Ammon's horn (tissue), 1 donor: ENCODE results near the gene HARS1.
"Not testable (repeated sequence)": the region's sequence is repeated elsewhere in the genome, so short reads cannot be mapped to it uniquely, and the experiment has no call there.

Experiments used
- DNase-seq: peaks from one replicate; pipeline ENCODE4 v3.0.0-alpha.2; 2016; ENCODE audit warnings: low spot score

Gene HARS1

DNA sequence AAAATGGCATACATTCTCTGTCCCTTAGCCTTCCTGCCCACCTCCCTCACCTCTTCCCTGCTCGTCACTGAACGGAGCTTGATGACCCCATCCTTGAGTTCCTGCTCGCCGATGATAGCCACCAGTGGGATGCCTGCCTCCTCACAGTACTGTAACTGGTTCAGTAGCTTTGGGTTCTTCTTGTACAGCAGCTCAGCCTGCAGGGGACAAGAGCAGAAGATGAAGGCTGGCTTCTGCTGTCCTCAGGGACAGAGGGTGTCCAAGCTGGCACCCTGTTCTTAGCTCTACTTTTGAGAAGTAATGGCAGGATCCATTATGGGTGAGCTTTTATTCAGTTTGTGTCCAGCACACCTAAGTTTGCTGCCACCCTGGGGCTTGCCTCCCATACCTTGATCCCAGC lies 16.5 kb downstream of the HARS1 start:
- DNase-seq: no peak

DNA sequence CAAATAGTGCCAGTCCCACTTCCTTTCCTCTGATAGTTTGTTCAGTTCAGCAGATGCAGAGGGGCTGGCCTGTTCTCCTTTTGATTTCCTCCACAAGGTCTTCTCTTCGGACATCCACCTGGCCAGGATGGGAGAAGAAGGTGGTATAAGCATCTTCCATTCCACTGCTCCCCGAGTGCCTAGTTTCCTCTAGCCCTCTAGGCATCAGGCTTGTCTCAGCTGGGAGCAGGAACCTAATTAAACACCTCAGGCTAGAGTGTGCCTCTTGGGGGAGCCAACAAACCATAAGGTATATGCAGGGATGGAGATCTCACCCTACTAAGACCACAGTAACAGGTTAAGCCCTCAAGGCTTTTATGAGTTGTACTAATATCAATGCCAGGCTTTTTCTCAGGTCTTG lies 17.0 kb downstream of the HARS1 start:
- DNase-seq: no peak

DNA sequence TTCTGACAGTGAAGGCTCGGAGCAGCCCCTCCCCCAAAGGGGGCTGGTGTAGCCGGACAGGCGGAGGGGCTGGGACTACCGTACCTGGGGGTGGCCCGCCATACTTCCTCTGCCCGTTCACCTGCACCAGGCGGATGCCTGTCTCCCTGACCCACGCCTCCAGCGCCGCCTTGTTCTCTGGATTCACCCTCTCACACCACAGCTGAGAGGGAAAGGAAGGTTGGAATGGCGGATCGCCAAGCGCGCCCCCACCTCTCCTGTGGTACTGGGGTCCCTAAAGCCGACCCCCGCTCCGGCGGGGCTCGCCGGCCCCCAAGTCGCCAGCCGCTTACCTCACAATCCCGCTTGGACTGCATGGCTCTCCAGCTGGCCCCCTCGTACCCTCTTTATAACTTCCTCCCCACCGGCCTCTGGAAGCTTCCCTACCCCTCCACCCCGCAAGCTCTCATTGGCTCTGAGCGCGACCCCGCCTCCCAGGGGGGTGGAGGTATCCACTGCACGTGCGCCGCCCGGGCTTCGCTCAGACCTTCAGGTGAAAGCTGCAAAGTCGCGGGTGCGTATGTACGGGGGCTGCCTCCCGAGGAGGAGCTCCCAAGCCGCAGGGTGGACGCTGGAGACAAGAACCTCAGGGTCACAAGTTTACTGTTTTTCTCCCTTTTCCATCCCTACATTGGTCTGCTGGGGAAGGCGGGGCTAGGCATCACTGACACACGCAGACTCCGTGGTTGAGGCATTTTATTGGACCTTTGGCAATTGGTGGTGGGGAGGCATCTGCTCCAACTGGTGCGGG lies 17.8 kb downstream of the HARS1 start, which contains the start of gene DND1:
Gene DND1 (minus strand): TSS at position 390 of the 790 bp plus-strand sequence. CDS start 34 bp downstream, at position 356.
- no peak for DNase-seq

DNA sequence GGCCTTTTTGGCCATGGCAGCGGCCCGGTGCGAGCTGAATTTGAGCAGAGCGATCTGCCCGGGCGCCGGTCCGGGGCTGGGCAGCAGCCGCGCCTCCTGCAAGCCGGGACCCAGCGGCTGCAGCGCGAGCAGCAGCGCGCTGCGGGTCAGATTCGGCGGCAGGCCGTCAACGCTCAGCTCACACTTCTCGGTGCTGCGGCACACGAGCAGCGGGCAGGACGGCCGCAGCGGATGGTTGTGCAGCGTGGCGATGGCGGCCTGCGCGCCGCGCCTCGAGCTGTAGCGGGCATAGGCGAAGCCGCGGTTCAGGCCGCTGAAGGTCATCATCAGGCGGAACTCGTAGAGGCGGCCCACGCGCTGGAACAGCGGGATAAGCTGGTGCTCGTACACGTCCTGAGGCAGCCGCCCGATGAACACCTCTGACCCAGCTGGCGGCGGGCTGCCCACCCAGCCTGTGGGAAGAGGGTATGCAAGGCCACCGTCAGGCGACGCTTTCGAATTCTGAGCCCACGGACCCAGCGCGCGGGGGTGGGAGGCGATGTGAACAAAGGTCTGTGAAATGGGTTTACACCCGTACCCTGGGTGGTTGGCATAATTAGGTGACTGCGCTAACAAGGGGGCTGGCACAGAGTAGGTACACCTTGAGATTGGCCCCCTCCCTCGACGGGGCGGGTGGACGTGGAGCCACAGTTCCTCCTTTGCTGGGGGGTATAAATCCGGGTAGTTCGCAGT lies 18.5 kb downstream of the HARS1 start:
- no peak for DNase-seq

DNA sequence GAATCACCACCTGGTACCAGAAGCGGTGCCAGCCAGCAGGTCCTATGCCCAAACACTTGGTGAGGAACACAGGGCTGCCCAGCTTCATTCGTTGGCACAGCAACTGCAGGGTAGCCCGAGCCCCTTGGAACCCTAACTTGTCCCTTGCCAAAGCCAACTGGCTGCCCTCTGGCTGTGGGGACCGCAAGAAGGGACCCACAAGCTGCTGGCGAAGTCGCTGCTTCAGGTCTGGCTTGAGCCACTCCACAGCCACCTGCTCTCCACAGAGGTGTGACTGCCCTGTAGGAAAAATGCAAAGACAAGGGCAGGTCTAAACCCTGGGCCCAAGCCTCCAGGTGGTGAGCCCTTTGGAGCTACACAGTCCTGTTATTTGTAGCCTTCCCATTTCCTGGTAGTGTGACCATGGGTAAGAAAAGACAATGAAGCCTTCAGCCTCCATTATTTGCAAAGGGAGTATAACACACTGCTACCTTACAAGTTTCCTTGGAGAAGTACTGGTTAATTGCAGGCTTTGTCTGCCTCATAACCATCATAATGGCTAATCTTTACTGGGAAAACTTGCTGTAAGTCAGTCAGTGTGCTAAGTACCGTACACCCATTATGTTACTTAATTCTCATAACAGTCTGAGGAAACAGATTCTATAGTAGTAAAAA lies 19.6 kb downstream of the HARS1 start:
- no peak for DNase-seq

DNA sequence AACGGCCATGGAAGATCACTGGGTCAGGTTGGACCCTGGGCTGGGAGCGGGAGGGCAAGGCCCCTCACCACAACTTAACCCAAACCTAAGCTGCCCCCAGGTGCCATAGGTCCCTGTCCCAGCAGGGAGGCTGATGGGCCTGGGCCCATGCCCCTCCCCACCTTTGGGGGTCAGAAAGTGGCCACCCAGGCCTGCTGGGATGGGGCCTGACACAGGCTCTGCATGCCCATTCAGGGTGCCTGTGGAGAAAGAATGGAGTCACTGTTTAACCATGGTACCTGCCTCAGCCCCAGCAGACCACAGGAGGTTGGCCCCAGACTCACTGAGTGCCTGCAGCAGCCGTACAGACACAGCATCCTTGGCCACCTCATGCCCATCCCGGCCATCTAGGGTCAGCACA lies 20.1 kb downstream of the HARS1 start:
- not testable (repeated sequence) for DNase-seq

DNA sequence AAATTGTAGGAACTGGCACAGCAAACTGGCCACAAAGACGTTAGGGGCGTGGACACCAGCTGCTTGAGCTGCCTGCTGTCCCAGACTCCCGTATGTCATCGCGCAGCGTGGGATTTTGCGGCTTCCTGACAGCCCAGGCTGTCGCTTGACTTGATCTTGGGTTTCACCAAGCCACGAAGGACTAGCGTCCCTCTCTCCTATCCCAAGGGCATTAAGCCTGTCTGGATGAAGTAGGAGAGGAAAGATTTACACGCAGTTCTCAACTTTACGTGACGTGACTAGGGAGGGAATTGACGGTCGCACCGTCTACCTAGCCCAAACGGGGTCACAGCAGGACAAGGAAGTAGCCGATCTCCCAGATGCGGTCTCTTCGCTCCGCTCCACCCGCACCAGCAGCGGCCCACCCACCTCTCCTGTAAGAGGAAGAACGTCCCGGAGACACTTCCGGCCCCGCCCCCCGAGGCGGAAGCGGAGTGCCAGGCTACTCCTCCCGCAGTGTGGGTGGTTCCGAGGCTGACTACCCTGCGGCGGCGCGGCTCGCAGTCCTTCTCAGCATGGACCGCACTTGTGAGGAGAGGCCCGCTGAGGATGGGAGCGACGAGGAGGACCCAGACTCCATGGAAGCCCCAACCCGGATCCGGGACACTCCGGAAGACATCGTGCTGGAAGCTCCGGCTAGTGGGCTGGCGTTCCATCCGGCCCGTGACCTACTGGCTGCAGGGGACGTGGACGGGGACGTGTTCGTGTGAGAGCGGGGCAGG lies 26.6 kb downstream of the HARS1 start, which contains the start of gene WDR55:
Gene WDR55 (plus strand): TSS at position 546 of the 761 bp plus-strand sequence. CDS start 9 bp downstream, at position 555.
- DNase-seq: peak; percentile 97

DNA sequence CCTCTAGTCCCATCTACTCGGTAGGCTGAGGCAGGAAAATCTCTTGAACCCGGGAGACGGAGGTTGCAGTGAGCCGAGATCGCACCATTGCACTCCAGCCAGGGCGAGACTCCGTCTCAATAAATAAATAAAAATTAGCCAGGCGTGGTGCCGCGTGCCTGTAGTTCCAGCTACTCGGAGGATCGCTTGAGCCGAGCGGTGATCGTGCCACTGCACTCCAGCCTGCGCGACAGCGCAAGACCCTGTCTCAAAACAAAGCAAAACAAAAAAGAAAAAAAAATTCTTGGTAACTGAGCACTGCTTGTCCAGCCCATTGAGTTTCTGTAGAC lies 27.2 kb downstream of the HARS1 start:
- DNase-seq: no peak

DNA sequence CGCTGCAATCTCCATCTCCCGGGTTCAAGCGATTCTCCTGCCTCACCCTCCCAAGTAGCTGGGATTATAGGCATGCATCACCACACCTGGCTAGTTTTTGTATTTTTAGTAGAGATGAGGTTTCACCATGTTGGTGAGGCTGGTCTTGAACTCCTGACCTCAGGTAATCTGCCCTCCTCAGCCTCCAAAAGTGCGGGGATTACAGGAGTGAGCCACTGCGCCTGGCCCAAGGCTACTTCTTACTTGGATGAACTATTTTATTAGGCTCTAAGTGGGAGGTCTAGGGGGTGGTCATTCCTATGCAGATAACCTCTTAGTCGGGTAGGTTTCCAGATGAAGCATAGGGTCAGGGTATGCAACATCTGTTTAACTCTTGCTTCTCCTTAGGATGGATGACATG lies 30.8 kb downstream of the HARS1 start:
- not testable (repeated sequence) for DNase-seq

DNA sequence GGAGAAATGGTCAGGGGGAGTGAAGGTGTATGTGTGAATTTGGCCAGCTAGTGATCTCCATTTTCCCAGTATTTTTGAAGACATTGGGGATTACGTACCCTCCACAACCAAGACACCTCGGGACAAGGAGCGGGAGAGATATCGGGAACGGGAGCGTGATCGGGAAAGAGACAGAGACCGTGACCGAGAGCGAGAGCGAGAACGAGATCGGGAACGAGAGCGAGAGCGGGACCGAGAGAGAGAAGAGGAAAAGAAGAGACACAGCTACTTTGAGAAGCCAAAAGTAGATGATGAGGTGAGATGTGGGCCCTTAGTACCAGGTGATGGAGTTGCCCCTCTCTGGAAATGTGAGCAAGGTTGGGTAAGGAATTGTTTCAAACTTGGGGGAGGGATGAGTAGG lies 32.3 kb downstream of the HARS1 start:
- no peak for DNase-seq

DNA sequence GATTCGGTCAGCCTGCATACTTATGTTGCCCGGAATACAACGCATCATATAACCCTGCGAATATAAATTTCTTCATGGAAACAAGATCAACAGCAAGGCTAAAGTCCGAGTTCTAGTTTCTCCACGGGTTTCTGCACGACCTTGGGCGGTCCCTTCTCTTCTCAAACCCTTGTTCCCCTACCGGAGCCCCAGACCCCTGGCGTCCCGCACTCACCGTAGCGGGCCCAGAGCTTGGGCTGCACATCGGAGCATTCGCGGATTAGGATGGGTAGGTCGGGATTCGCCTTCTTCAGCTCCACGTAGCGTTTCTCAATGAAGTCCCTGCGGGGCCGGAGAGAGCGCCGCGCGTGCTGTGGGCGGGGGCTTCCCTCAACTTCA lies 44.1 kb downstream of the HARS1 start:
- no peak for DNase-seq

DNA sequence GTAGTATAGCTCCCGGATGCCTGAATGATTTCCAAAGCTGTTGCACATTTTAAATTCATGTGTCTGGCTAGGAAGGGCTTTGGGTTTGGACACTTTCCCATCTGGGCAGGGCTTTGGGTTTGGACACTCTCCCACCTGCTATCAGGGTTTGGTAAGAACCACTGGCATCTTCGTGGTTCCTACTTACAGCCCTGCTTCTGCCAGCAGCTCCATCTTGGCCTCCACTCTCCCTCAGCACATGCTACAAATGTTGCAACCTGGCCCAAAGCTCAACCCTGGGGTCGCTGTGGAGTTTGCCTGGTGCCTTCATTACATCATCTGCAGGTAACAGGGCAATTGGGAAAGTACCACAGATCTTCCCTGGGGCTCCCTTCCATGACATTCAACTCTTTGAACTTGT lies 48.5 kb downstream of the HARS1 start:
- DNase-seq: no peak

DNA sequence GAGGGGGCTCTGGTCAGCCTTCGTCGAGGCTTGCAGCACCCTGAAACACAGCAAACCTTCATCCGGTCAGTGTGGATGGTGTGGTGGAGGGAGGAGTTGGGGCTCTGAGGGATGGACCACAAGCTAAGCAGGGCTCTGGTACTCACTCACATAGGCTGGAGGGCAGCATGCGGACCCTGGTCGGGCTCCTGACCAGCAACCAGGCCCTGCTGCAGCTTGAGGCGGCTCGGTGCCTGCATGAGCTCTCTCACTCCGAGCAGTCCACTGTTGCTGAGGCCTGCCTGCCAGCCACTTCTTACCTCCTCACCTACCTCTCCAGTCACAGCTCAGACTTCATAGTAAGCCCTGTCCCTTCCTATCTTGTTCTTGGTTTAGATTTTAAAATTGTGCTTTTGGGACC lies 49.5 kb downstream of the HARS1 start:
- no peak for DNase-seq

DNA sequence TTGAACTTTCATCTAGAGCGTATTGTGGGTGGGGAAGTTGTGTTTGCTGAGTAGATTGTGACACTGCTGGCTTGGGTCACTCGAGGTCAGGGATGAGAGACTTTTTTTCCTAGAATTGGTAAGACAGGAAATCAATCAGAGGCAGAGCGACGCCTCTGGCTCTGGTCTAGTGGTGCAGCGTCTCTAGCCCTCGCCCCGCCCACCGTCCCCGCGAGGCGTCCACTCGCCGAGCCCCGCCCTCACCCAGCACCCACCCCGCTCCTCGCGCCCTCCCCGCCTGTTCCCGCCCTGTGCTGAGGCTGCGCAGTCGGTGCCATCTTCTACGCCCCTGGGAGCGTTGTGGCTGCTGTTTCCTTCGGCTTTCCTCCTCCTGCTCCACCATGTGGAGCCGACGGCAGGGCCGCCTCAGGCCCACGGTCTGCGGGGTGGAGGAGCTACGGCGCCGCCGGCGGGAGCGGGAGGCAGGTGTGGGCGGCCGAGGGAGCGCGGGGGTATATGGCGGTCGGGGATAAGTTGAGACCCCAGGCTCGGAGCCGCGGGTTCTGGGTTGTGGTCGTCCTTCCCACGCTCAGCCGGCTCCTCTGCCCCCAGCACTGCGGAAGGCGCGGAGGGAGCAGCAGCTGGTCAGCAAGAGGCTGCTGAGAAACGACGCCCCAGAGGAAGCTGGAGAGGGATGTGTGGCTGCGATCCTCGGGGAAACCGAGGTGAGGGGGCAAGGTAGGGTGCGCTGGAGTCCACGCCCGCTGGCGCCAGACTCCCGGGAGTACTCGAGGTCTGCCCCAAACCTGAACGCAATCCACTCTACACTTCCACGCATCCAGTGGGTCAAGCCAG lies 51.8 kb downstream of the HARS1 start, which contains the start of gene TMCO6:
Gene TMCO6 (plus strand): TSS at position 304 of the 834 bp plus-strand sequence. CDS start 77 bp downstream, at position 381.
- DNase-seq: peak; percentile 99

DNA sequence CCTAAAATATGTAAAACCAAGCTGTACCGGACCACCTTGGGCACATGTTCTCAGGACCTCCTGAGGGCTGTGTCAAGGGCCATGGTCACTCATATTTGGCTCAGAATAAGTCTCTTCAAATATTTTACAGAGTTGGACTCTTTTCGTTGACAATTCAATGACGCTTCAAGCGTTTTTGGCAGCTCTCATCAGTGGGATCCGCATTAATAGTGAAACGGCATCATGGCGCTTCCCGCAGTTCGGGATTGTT lies 52.3 kb downstream of the HARS1 start:
- DNase-seq: not testable (repeated sequence)

DNA sequence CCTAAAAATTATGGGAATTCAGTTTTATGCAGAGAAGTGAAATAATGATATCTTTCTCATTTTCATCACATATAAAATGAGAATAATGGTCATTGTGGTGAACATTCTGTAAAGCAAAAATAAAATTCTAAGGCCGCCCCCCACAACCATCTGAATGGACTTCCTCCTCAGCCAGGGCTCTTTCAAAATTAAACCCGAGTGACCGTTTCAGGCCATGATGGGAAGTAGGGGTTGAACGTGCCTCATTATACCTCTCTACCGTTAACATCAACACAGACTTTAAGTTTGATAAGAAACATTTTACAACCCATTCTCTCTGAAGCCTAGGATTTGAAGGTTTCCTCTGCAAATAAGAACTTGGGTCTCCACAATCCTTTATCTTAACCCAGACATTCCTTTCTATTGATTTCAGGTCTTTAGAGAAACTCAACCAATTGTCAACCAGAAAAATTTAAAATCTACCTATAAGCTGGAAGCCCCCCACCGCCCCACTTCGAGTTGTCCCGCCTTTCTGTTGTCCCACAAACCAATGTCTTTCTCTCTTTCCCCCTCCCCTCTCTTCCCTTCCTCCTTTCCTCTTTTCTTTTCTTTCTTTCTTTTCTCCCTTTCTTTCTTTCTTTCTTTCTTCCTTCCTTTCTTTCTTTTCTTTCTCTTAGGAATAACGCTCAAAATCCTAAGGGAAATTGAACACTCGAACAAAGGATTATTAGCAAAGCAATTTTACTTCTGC lies 53.6 kb downstream of the HARS1 start:
- no peak for DNase-seq

DNA sequence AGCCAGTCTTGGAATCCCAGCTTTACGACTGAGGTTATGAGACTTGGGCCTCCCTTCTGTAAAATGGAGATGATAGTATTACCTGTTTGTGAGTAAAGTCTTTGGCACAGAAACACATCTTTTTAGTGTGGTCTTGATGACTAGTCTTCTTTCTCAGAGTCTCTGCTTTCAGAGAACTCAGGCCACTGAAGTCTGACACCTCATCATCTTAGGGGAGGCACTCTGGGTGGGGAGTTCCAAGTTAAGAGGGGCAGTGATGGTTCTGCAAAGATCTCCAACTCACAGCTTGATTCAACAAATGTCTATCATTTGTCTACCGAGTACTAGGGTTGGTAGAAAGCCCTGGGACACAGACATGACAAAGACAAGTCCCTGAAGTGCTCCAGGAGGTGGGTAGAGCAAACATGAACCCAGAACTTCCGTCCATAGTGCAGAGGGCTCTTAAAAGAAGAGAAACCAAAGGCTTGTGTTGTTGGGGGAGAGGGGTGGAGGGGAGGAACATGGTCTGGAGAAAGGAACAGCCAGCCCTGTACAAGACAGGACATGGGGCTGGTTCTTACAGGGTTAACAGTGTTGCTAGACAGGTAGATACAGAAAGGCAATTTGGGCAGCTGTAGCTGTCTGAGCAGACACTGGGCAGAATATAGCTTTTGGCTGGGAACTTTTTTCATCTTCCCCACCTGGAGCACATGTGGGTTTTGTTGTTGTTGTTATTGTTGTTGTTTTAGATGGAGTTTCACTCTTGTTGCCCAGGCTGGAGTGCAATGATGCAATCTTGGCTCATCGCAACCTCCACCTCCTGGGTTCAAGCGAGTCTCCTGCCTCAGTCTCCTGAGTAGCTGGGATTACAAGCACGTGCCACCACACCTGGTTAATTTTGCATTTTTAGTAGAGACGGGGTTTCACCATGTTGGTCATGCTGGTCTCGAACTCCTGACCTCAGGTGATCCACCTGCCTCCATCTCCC lies 55.6 kb downstream of the HARS1 start:
- no peak for DNase-seq

DNA sequence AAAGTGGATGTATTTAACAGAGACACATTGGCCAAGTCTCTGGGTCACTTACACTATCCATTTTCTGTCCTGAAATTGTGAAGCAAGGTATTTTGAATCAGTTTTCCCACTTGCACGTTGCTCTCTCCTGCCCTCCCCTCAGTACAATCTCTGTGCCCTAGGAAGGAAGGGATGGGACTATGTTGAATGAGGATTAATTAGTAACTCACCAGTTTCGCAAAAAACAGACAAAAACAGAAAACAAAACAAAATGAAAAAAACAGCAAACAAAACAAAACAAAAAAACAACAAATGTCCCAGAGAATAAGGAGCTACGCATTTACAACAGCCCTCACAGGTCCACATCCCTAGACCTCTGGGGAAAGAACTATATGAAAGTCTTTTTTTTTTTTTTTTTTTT lies 57.1 kb downstream of the HARS1 start:
- no peak for DNase-seq

DNA sequence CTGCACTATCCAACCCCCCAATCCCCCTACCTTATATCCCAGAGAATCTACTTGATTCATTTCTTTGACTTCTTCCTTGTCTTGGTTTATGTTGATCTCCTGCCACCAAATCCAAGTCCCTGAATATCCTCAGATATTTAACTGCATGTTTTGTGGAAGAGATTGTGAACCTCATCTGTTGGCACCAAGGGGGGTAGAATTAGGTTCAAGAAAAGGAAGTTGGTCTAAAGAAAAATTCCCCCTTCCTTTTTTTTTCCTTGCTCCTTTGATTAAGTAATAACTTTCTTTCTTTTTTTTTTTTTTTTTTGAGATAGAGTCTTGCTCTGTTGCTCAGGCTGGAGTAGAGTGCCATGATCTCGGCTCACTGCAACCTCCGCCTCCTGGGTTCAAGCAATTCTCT lies 57.7 kb downstream of the HARS1 start:
- DNase-seq: no peak
